K562 (cell line): ENCODE data around the gene ANKMY1. TPM values are rescaled to one million over a fixed set of nuclear protein-coding genes. Genes with fewer than 3 reads are reported as not detected.

ENCODE experiments used
- ATF7 ChIP-seq: fragments of 450-650 bp; IDR thresholded peaks from 2 replicates; pipeline ENCODE4 v1.7.1; 2014; ENCODE audit warnings: mild to moderate bottlenecking, moderate library complexity
- BMI1 ChIP-seq: fragments of 150-350 bp; IDR thresholded peaks from 2 replicates; pipeline ENCODE4 v1.6.1; 2014; ENCODE audit warnings: low read length
- CBFA2T3 ChIP-seq: fragments of 450-650 bp; IDR thresholded peaks from 2 replicates; pipeline ENCODE4 v1.6.1; 2017
- CREB3L1 ChIP-seq: fragments of 450-650 bp; IDR thresholded peaks from 2 replicates; pipeline ENCODE4 v1.6.1; 2014; ENCODE audit warnings: low read depth, mild to moderate bottlenecking, moderate library complexity, borderline replicate concordance
- CREM ChIP-seq: IDR thresholded peaks from 2 replicates; pipeline ENCODE4 v1.6.1; 2014; ENCODE audit warnings: antibody characterized with exemption, low read depth
- CTCF ChIP-seq, 3 experiments: IDR thresholded peaks in 2 of 3; conservative IDR thresholded peaks in 1 of 3; 2 replicates each; pipeline ENCODE4 v1.5.1; 2011 to 2012; ENCODE audit warnings: low read length in 3 of 3, mild to moderate bottlenecking in 3 of 3, control low read depth in 2 of 3, improper control_type of control experiment in 1 of 3, inconsistent platforms in 1 of 3, low read depth in 1 of 3, mixed read lengths in 1 of 3, moderate library complexity in 1 of 3; ENCODE audit not compliant: insufficient read depth in 2 of 3
- E4F1 ChIP-seq: fragments of 250-450 bp; sonication (Bioruptor Pico); IDR thresholded peaks from 2 replicates; pipeline ENCODE4 v1.5.0; 2021; ENCODE audit warnings: mild to moderate bottlenecking, borderline replicate concordance
- FOXJ2 ChIP-seq: fragments of 200-800 bp; sonication (Bioruptor generic); IDR thresholded peaks from 2 replicates; pipeline ENCODE4 v1.6.1; 2016; ENCODE audit warnings: missing genetic modification characterization, missing compliant biosample characterization
- FOXK1 ChIP-seq: sonication (generic); formaldehyde crosslinking; IDR thresholded peaks from 2 replicates; pipeline ENCODE4 v1.8.0; 2022; ENCODE audit warnings: missing genetic modification reagents, mild to moderate bottlenecking, borderline replicate concordance
- GABPA ChIP-seq: fragments of 200-800 bp; sonication (Bioruptor generic); conservative IDR thresholded peaks from 2 replicates; pipeline ENCODE4 v1.6.1; 2016; ENCODE audit warnings: low read depth, missing genetic modification characterization, missing compliant biosample characterization
- JUN ChIP-seq, 2 experiments: sonication (generic) in 1 of 2; formaldehyde crosslinking in 1 of 2; IDR thresholded peaks; 2 replicates each; pipeline versions ENCODE4 v1.6.1 to v1.8.0; 2012 to 2022; ENCODE audit warnings: borderline replicate concordance in 2 of 2, mild to moderate bottlenecking in 2 of 2, improper control_type of control experiment in 1 of 2, low read depth in 1 of 2, low read length in 1 of 2, missing genetic modification reagents in 1 of 2
- MBD2 ChIP-seq: sonication (generic); IDR thresholded peaks from 2 replicates; pipeline ENCODE4 v1.6.1; 2016; ENCODE audit warnings: low read depth, borderline replicate concordance
- PHB2 ChIP-seq: fragments of 450-650 bp; IDR thresholded peaks from 2 replicates; pipeline ENCODE4 v1.6.1; 2017; ENCODE audit warnings: low read depth
- PML ChIP-seq: IDR thresholded peaks from 2 replicates; pipeline ENCODE4 v1.6.1; 2012; ENCODE audit warnings: low read length, inconsistent platforms
- RBFOX2 ChIP-seq: fragments of 200-400 bp; formaldehyde crosslinking; IDR thresholded peaks from 2 replicates; pipeline ENCODE4 v1.6.1; 2017; ENCODE audit warnings: low read depth, mild to moderate bottlenecking, low read length, moderate library complexity
- SP1 ChIP-seq: sonication (generic); formaldehyde crosslinking; IDR thresholded peaks from 2 replicates; pipeline ENCODE4 v1.8.1; 2022; ENCODE audit warnings: mild to moderate bottlenecking, missing genetic modification reagents
- STAT5B ChIP-seq: fragments of 250-450 bp; sonication (Bioruptor Pico); IDR thresholded peaks from 2 replicates; pipeline ENCODE4 v1.8.0; 2021; ENCODE audit warnings: mild to moderate bottlenecking, inconsistent platforms
- SUPT5H ChIP-seq: fragments of 450-650 bp; IDR thresholded peaks from 2 replicates; pipeline ENCODE4 v1.6.1; 2016
- TRIM25 ChIP-seq: fragments of 450-650 bp; IDR thresholded peaks from 2 replicates; pipeline ENCODE4 v1.7.0; 2016; ENCODE audit warnings: borderline replicate concordance
- TSC22D4 ChIP-seq: fragments of 450-650 bp; IDR thresholded peaks from 2 replicates; pipeline ENCODE4 v1.6.1; 2016; ENCODE audit warnings: missing genetic modification characterization, missing biosample characterization, control low read depth
- polyA plus RNA-seq, 8 experiments: library from polyadenylated mRNA; depleted of rRNA in 4 of 8; stranded (reverse) in 5 of 8; unstranded in 3 of 8; fragments of >200 nt; fragmentation: Nextera tagmentation in 2 of 8; fragmentation: Illumina TruSeq in 1 of 8; extraction: Ambion mirVana in 2 of 8; extraction: Trizol in 1 of 8; gene quantifications; 2 replicates each; pipeline versions ENCODE4 v1.2.1 to v1.2.3, GENCODE V29; 2011 to 2014; ENCODE audit warnings: inconsistent platforms in 1 of 8, missing spikeins in 1 of 8
- total RNA-seq, 7 experiments: library from RNA; depleted of rRNA in 6 of 7; stranded (reverse); fragments of >200 nt in 6 of 7; fragmentation: Illumina TruSeq in 2 of 7; extraction: Trizol in 2 of 7; gene quantifications; 2 replicates each; pipeline versions ENCODE4 v1.2.1 to v1.2.3, GENCODE V29; 2011 to 2021; ENCODE audit warnings: low replicate concordance in 1 of 7

The ANKMY1 gene
- total and polyA plus RNA-seq, 9 of the 15 experiments (the other 6 are each of a cell fraction or from before 2014, with no cell fraction given), result 0.75 to 15.1 (median 11.7) TPM

GRCh38 chr2:240566203-240567136 lies 8.7 kb upstream of the ANKMY1 start (continued):
- TF ChIP-seq ATF7, result no peak
- peak; percentile 8; the same call in 1 of the 2 replicates for TF ChIP-seq GABPA (tag)
- peak; percentile 58 for TF ChIP-seq SUPT5H
- TF ChIP-seq FOXK1 (CRISPR knock-in tag), result no peak
- TF ChIP-seq CTCF (IDR thresholded peaks at IDR 0.05 in 2 of 3, conservative IDR thresholded peaks at IDR 0.05 in 1 of 3; ENCODE audit: insufficient read depth in 2 of 3, low read depth in 1 of 3, low read length in 3 of 3), result peak; percentile 47 to 66 (median 51); a peak in 5 of 6 replicates
- 0 out of 2 replicates have a peak, but pooled peaks have one; percentile 2 for TF ChIP-seq FOXJ2 (tag)
- TF ChIP-seq PML, result no peak
- no peak for TF ChIP-seq JUN (IDR thresholded peaks at IDR 0.05; ENCODE audit: borderline replicate concordance, low read depth, low read length)
- peak; percentile 50; the same call in 1 of the 2 replicates for TF ChIP-seq JUN (CRISPR knock-in tag; IDR thresholded peaks at IDR 0.05; ENCODE audit: borderline replicate concordance)
- peak; percentile 54 for TF ChIP-seq CREM
- no peak for TF ChIP-seq STAT5B (CRISPR knock-in tag)
- no peak for TF ChIP-seq PHB2
- no peak for TF ChIP-seq E4F1 (CRISPR knock-in tag)
- TF ChIP-seq MBD2, result peak; percentile 29; the same call in 1 of the 2 replicates
- TF ChIP-seq CREB3L1, result no peak
- TF ChIP-seq RBFOX2, result peak; percentile 74
- TF ChIP-seq TSC22D4 (tag), result no peak
- TF ChIP-seq BMI1, result no peak
- TF ChIP-seq SP1 (CRISPR knock-in tag), result 0 out of 2 replicates have a peak, but pooled peaks have one; percentile 67
- TF ChIP-seq TRIM25, result no peak
- no peak for TF ChIP-seq CBFA2T3
